ENCODE data around the gene HORMAD2. TPM values are rescaled to one million over a fixed set of nuclear protein-coding genes. Genes with fewer than 3 reads are reported as not detected.
"Not testable (repeated sequence)": the region's sequence is repeated elsewhere in the genome, so short reads cannot be mapped to it uniquely, and the experiment has no call there.

The HORMAD2 gene
- total RNA-seq, 4 donors from 2014 or later: not detected

- Histone ChIP-seq H3K9me3 (peaks cover 0 to 20% (median 0%) of the 10 kb centered on the region in 3 donors), H3K4me3 (no peak overlapping the region), H3K4me1 (no peaks in the 10 kb centered on the region), H3K27ac (no peak overlapping the region), H3K27me3 (no peaks in the 10 kb centered on the region), H3K36me3 (no peaks in the 10 kb centered on the region)
- TF ChIP-seq CTCF (IDR thresholded peaks at IDR 0.05) (no peak), EP300 (IDR thresholded peaks at IDR 0.05) (no peak), POLR2AphosphoS5 (IDR thresholded peaks at IDR 0.05) (no peak), POLR2A (IDR thresholded peaks at IDR 0.05) (no peak)
- no peak for ATAC-seq
- WGBS, 2 donors (ENCODE audit: low coverage in 1 of 2): 57 to 67% methylated on average over 9 to 10 of the region's 10 CpGs
Measured at GRCh38 chr22:30054067-30054763, 26.0 kb upstream of the HORMAD2 start.

GRCh38 chr22:30054764-30055069 lies 25.5 kb upstream of the HORMAD2 start:
- Histone ChIP-seq H3K4me1 (no peaks in the 10 kb centered on the region), H3K9me3 (peaks cover 0 to 20% (median 0%) of the 10 kb centered on the region in 3 donors), H3K4me3 (no peak overlapping the region), H3K27me3 (no peaks in the 10 kb centered on the region), H3K27ac (no peak overlapping the region), H3K36me3 (no peaks in the 10 kb centered on the region)
- no peak for ATAC-seq
- TF ChIP-seq CTCF (IDR thresholded peaks at IDR 0.05) (no peak), POLR2A (IDR thresholded peaks at IDR 0.05) (no peak), POLR2AphosphoS5 (IDR thresholded peaks at IDR 0.05) (no peak), EP300 (IDR thresholded peaks at IDR 0.05) (no peak)

GRCh38 chr22:30056015-30056414 lies 24.2 kb upstream of the HORMAD2 start:
- no peak for ATAC-seq
- Histone ChIP-seq H3K27me3 (no peaks in the 10 kb centered on the region), H3K36me3 (no peaks in the 10 kb centered on the region), H3K4me1 (no peaks in the 10 kb centered on the region), H3K9me3 (peaks cover 0 to 20% (median 0%) of the 10 kb centered on the region in 3 donors), H3K27ac (no peak overlapping the region), H3K4me3 (no peak overlapping the region)
- TF ChIP-seq POLR2A (IDR thresholded peaks at IDR 0.05) (no peak), POLR2AphosphoS5 (IDR thresholded peaks at IDR 0.05) (no peak), CTCF (IDR thresholded peaks at IDR 0.05) (no peak), EP300 (IDR thresholded peaks at IDR 0.05) (no peak)
- WGBS, 2 donors (ENCODE audit: low coverage in 1 of 2): 60% methylated on average over 1 of the region's 1 CpG; no CpG with 5 or more reads in 1 of the 2 donors

GRCh38 chr22:30057375-30057774 lies 22.9 kb upstream of the HORMAD2 start:
- Histone ChIP-seq H3K27ac (no peak overlapping the region), H3K9me3 (peaks cover 0 to 20% (median 0%) of the 10 kb centered on the region in 3 donors), H3K27me3 (no peaks in the 10 kb centered on the region), H3K4me1 (no peaks in the 10 kb centered on the region), H3K36me3 (no peaks in the 10 kb centered on the region), H3K4me3 (no peak overlapping the region)
- WGBS, 2 donors (ENCODE audit: low coverage in 1 of 2): 83 to 100% methylated on average over 1 of the region's 1 CpG
- ATAC-seq: no peak
- TF ChIP-seq POLR2A (IDR thresholded peaks at IDR 0.05) (no peak), POLR2AphosphoS5 (IDR thresholded peaks at IDR 0.05) (no peak), CTCF (IDR thresholded peaks at IDR 0.05) (no peak), EP300 (IDR thresholded peaks at IDR 0.05) (no peak)

- not testable (repeated sequence) for H3K27me3 ChIP-seq, H3K36me3 ChIP-seq, H3K4me3 ChIP-seq, ATAC-seq, H3K4me1 ChIP-seq, H3K27ac ChIP-seq
- peaks cover 0 to 38% (median 0%) of the 10 kb centered on the region in 3 donors for H3K9me3 ChIP-seq
- 88 to 100% methylated on average over 1 of the region's 22 CpGs for WGBS, 2 donors (ENCODE audit: low coverage in 1 of 2)
Measured at GRCh38 chr22:30059346-30060020, 20.8 kb upstream of the HORMAD2 start.

GRCh38 chr22:30061094-30061493 lies 19.2 kb upstream of the HORMAD2 start:
- H3K4me3 ChIP-seq, H3K27me3 ChIP-seq, H3K4me1 ChIP-seq, H3K36me3 ChIP-seq, ATAC-seq, H3K27ac ChIP-seq: not testable (repeated sequence)
- 93 to 100% methylated on average over 1 to 6 of the region's 6 CpGs for WGBS, 2 donors (ENCODE audit: low coverage in 1 of 2)
- H3K9me3 ChIP-seq: peaks cover 0 to 49% (median 0%) of the 10 kb centered on the region in 3 donors
